GM12872 (cell line): Measurements from ENCODE around the gene LRRC56.
A peak's percentile ranks its signal among the peaks of the same experiment; 100 is the strongest.

Source experiments
- TF ChIP-seq, protein P1 (sequence below): IDR thresholded peaks from 3 replicates; pipeline ENCODE4 v1.5.1; 2011; ENCODE audit warnings: low read depth, mild to moderate bottlenecking, low read length, moderate library complexity; ENCODE audit not compliant: insufficient read depth

LRRC56 gene

DNA sequence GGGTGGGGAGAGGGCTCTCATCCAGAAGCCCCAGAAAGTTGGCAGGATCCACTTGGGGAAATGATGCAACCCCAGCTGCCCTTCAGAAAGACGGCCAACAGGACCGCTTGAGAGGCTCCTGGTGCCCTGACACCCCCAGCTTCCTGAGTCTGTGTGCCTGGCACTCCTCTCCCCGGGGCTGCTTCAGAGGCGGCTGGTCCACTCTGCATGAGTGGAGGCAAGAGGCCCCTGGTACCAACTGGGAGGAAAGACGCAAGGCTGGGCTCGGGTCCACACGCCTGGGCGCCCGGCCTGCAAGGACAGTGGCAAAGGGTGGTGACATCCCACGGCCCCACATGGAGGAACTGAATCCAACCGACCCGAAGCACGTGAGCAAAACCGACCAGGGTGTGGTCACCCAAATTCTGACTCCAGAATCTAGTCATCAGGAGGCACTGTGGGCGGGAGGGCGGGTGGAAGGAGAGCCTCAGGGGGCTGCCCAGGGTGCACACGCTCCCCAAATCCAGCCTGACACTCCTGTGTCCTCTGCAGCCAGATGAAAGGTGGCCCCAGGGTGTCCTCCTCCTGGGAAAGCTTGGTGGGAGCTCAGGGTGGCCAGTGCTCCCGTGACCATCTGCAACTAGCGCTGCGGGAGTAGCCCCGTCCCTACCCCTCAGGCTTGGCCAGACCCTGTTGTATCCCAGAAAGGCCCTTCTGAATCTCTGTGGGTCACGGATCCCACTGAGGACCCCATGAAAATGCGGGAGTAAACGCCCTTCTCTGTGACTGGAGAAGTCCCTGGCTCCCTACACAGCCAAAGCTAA, 33.9 kb upstream of the LRRC56 start:
- TF ChIP-seq, protein P1, sequence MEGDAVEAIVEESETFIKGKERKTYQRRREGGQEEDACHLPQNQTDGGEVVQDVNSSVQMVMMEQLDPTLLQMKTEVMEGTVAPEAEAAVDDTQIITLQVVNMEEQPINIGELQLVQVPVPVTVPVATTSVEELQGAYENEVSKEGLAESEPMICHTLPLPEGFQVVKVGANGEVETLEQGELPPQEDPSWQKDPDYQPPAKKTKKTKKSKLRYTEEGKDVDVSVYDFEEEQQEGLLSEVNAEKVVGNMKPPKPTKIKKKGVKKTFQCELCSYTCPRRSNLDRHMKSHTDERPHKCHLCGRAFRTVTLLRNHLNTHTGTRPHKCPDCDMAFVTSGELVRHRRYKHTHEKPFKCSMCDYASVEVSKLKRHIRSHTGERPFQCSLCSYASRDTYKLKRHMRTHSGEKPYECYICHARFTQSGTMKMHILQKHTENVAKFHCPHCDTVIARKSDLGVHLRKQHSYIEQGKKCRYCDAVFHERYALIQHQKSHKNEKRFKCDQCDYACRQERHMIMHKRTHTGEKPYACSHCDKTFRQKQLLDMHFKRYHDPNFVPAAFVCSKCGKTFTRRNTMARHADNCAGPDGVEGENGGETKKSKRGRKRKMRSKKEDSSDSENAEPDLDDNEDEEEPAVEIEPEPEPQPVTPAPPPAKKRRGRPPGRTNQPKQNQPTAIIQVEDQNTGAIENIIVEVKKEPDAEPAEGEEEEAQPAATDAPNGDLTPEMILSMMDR = no peak

DNA sequence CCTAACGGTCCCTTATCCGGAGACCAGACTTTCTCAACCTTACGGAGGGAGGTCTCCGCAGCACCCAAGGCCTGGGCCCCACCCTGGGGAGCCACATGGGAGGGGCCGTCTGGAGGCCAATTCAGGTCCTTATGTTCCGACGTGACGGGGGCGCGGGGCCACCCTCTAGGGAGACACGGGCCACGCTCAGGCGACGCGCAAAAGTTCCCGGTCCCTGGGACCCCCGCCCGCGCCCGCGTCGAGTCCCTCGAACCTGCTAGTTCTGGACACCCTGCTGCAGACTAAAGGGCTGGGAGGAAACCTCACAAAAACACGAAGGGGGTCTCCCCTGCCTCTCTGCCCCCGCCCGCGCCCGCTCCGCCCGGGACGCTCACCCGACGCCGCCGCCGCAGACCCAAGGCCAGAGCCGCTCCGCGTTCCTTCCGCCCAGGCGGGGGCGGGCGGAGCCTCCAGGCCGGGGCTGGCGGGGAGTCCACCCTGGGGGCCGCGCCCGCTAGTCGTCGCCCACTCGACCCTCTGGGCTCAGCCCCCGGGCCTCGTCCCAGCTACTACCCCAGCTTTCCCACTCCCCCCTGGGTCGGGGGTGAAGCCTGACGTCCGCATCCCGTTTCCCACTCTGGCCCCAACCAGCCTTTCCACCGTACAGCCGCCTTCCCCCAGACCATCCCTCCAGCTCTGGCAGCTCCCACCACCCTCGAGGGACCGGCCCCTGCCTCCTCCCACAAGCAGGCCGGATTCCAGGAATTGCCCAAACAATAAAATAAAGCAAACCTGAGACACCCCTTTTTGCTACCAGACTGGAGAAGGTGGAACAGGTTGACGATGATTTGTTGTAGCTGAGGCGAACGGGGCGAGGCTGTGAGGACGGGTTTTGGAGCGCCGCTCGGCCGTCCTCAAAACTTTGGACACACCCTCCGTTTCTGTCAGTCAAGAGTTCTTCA, 33.0 kb upstream of the LRRC56 start:
- TF ChIP-seq, protein P1 = no peak

DNA sequence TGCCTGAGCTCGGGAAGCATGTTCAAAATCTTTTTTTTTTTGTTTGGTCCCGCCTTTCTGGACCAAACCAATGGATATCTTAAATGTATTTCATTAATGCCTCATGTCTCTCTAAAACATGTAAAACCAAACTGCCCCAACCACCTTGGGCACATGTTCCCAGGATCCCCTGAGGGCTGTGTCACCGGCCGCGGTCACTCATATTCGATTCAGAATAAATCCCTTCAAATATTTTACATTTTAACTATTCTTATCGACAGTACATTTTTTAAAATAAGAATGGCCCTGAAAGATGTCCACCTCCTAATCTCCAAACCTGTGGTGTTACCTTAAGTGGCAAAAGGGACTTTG, 32.4 kb upstream of the LRRC56 start:
- TF ChIP-seq, protein P1 = no peak

DNA sequence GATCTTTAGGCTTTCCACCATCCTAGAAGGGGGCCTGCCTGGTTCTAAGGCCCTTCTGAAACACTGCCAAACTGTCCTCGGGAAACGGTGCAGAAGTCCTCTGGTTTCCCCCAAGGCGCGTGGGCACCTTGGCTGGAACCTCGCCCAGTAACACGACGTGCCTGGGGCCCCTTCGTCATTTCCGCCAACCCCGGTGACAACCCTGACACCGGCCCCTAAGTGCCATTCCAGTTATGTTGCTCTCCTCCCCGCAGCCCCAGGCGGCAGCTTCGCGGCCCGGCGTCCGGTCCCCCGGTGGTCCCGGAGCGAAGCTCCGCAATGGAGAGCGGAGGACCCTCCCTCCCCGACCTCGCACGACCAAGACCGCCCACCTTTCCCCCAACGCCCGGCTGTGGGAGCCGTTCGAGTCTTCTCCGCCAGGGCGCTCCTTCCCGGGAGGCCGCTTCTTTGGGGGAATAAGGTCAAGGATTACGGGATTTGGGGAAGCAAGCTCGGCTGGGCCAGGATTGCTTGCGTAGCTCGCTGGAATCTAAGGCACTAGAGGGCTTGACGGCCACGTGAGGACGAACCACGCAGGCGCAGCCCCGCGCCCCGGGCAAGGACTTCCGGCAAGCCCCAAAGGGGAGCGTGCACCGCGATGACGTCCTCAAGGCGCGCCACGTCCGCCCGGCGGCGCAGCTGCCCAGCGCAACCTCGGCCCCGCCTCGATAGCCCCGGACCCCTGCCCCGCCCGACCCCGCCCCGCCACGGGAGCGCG, 30.9 kb upstream of the LRRC56 start:
- TF ChIP-seq, protein P1 = 0 out of 3 replicates have a peak, but pooled peaks have one; percentile 9

DNA sequence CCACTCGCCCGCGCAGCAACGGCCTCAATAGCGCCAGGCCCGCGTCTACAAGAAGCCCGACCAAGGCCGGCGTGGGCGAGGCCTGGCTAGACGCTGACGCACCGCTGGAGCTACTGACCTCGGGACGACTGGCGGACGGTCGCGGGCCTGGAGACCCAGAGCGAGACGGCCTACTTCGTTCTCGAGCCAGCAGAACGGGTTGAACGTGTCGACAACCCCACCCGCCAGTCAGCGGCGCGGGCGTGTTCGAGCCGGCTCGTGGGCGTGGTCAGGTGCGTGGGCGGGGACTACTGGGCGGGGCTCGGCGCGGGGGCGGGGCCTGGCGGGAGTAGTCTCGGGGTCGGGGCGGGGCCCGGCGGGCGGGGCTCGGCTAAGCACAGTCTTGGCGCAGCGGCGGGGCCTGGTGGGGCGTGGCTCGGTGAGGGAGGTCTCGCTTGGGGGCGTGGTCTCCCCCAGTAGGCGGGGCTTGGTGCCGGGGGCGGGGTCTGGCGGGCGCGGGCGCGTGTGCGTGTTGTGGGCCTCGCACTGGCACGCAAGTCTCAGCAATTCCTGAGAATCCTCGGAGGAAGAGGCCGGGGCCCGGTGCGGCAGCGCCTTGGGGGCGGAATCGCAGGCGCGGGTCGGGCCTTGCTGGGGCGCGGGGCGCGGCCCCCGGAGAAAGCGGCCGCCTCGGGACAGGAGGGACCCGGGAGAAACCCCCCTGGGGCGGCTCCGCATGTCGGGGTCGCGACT, 30.2 kb upstream of the LRRC56 start, which contains the start of gene RNH1:
Gene RNH1, minus strand, starts transcription at position 248 of the 732 bp plus-strand sequence. CDS start 5,080 bp downstream, outside the sequence.
- TF ChIP-seq, protein P1 = no peak

DNA sequence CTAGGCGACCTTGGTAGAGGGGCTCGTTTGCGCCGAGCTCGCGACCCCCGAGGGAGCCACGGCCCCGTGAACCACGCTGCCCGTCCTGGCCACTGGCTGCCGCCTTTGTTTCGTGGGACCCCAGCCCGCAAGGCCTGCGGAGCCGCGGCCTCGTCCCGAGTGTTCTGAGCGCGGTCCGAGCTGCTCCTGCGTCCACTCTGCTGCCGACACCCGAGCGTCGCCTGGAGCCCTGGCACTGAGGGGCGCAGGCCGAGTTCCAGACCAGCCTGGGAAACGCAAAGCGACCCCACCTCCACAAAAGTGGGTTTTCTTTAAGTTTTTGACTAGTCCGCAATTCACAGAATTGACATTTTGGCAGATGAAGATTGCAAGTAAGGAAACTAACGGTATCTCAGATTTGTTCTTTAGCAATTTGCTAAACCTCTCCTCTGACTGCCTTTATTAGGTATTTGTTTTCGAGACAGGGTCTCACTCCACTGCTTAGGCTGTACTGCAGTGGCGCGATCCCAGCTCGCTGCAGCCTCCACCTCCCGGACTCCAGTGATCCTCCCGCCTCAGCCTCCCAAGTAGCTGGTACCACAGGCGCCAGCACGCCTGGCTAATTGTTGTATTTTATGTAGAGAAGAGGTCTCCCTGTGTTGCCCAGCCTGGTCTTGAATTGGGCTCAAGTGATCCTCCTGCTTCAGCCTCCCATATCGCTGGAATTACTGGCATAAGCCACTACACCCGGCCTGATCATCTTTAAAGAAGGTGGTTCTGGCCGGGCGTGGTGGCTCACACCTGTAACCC, 29.4 kb upstream of the LRRC56 start:
- TF ChIP-seq, protein P1 = no peak
